Measurements from ENCODE around the gene PLPPR1. TPM values are rescaled to one million over a fixed set of nuclear protein-coding genes. Genes with fewer than 3 reads are reported as not detected.

Gene PLPPR1
- total and polyA plus RNA-seq, 12 donors: 0.08 to 19.7 (median 0.20) TPM; not detected in 7

DNA sequence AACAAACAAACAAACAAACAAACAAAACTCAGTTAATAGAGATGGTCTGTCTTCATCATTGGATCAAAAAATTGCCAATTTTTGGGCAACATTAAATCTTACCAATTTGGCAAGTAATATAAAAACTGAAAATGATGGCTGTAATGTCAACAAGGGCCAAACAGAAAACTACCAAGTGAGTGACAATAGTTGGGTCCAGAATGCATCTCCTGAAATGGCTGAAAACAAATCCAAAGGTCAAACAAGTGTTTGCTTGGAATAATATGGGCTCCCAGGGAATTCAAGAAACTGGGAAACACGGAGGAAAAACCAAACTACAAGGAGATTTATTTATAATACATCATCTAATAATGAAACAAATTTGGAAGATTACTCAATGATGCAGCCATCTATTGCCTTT, 331.2 kb downstream of the PLPPR1 start:
- Histone ChIP-seq H3K27ac (no peak overlapping the region), H3K4me3 (no peak overlapping the region), H3K27me3 (no peaks in the 10 kb centered on the region), H3K36me3 (replicated peaks in 1 of 2) (no peaks in the 10 kb centered on the region), H3K4me1 (replicated peaks in 1 of 2) (no peaks in the 10 kb centered on the region), H3K9me3 (replicated peaks in 1 of 3) (no peaks in the 10 kb centered on the region)
- DNase-seq: no peak
- intact Hi-C loops (cut with DNase I): no loop called here
- WGBS, 4 donors: 67 to 89% (median 82%) methylated on average over 1 of the region's 1 CpG
- TF ChIP-seq, protein P1, sequence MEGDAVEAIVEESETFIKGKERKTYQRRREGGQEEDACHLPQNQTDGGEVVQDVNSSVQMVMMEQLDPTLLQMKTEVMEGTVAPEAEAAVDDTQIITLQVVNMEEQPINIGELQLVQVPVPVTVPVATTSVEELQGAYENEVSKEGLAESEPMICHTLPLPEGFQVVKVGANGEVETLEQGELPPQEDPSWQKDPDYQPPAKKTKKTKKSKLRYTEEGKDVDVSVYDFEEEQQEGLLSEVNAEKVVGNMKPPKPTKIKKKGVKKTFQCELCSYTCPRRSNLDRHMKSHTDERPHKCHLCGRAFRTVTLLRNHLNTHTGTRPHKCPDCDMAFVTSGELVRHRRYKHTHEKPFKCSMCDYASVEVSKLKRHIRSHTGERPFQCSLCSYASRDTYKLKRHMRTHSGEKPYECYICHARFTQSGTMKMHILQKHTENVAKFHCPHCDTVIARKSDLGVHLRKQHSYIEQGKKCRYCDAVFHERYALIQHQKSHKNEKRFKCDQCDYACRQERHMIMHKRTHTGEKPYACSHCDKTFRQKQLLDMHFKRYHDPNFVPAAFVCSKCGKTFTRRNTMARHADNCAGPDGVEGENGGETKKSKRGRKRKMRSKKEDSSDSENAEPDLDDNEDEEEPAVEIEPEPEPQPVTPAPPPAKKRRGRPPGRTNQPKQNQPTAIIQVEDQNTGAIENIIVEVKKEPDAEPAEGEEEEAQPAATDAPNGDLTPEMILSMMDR (IDR thresholded peaks at IDR 0.05): no peak
- no peak for TF ChIP-seq POLR2A (IDR thresholded peaks at IDR 0.05)

- intact Hi-C loops (cut with DNase I): no loop called here
- Histone ChIP-seq H3K36me3 (replicated peaks in 1 of 2) (no peaks in the 10 kb centered on the region), H3K27me3 (no peaks in the 10 kb centered on the region), H3K9me3 (replicated peaks in 1 of 3) (no peaks in the 10 kb centered on the region), H3K4me1 (replicated peaks in 1 of 2) (no peaks in the 10 kb centered on the region), H3K27ac (no peak overlapping the region), H3K4me3 (no peak overlapping the region)
- DNase-seq: no peak
- no peak for TF ChIP-seq POLR2A (IDR thresholded peaks at IDR 0.05)
- TF ChIP-seq, protein P1 (IDR thresholded peaks at IDR 0.05): no peak
Measured at GRCh38 chr9:101360647-101361046, 332.1 kb downstream of the PLPPR1 start.

GRCh38 chr9:101362450-101362849, 333.9 kb downstream of the PLPPR1 start:
- intact Hi-C loops (cut with DNase I): no loop called here
- 83 to 88% (median 85%) methylated on average over 4 to 5 of the region's 5 CpGs for WGBS, 4 donors
- H3K27me3 ChIP-seq: no peaks in the 10 kb centered on the region

GRCh38 chr9:101365181-101365580, 336.7 kb downstream of the PLPPR1 start:
- intact Hi-C loops (cut with DNase I): no loop called here
- Histone ChIP-seq H3K4me3 (no peak overlapping the region), H3K27me3 (no peaks in the 10 kb centered on the region), H3K4me1 (replicated peaks in 1 of 2) (no peaks in the 10 kb centered on the region), H3K36me3 (replicated peaks in 1 of 2) (no peaks in the 10 kb centered on the region), H3K27ac (no peak overlapping the region), H3K9me3 (replicated peaks in 1 of 3) (no peaks in the 10 kb centered on the region)
- no peak for TF ChIP-seq POLR2A (IDR thresholded peaks at IDR 0.05)
- TF ChIP-seq, protein P1 (IDR thresholded peaks at IDR 0.05): no peak
- no peak for DNase-seq

More at GRCh38 chr9:101362450-101362849, 333.9 kb downstream of the PLPPR1 start:
- H3K4me3 ChIP-seq: no peak overlapping the region
- no peaks in the 10 kb centered on the region for H3K36me3 ChIP-seq (replicated peaks in 1 of 2)
- no peaks in the 10 kb centered on the region for H3K9me3 ChIP-seq (replicated peaks in 1 of 3)
- no peaks in the 10 kb centered on the region for H3K4me1 ChIP-seq (replicated peaks in 1 of 2)
- no peak for DNase-seq
- H3K27ac ChIP-seq: no peak overlapping the region
- no peak for TF ChIP-seq POLR2A (IDR thresholded peaks at IDR 0.05)

- H3K27me3 ChIP-seq: no peaks in the 10 kb centered on the region
- intact Hi-C loops (cut with DNase I): no loop called here
- no peaks in the 10 kb centered on the region for H3K9me3 ChIP-seq (replicated peaks in 1 of 3)
- no peak overlapping the region for H3K27ac ChIP-seq
- no peak overlapping the region for H3K4me3 ChIP-seq
- H3K4me1 ChIP-seq (replicated peaks in 1 of 2): no peaks in the 10 kb centered on the region
- TF ChIP-seq POLR2A (IDR thresholded peaks at IDR 0.05): no peak
- TF ChIP-seq, protein P1 (IDR thresholded peaks at IDR 0.05): no peak
- WGBS, 4 donors: 41 to 49% (median 46%) methylated on average over 5 of the region's 5 CpGs
- H3K36me3 ChIP-seq (replicated peaks in 1 of 2): no peaks in the 10 kb centered on the region
- DNase-seq: no peak
Measured at GRCh38 chr9:101366038-101366756, 337.7 kb downstream of the PLPPR1 start.
